Activated T-cell treated with anti-CD3 and anti-CD28 coated beads for 4 hours (primary cell): ENCODE data around the gene RAPGEFL1.
"Not testable (repeated sequence)": the region's sequence is repeated elsewhere in the genome, so short reads cannot be mapped to it uniquely, and the experiment has no call there.

Source experiments
- DNase-seq: peaks from one replicate; pipeline ENCODE4 v3.0.0-alpha.2; 2020

The RAPGEFL1 gene

DNA sequence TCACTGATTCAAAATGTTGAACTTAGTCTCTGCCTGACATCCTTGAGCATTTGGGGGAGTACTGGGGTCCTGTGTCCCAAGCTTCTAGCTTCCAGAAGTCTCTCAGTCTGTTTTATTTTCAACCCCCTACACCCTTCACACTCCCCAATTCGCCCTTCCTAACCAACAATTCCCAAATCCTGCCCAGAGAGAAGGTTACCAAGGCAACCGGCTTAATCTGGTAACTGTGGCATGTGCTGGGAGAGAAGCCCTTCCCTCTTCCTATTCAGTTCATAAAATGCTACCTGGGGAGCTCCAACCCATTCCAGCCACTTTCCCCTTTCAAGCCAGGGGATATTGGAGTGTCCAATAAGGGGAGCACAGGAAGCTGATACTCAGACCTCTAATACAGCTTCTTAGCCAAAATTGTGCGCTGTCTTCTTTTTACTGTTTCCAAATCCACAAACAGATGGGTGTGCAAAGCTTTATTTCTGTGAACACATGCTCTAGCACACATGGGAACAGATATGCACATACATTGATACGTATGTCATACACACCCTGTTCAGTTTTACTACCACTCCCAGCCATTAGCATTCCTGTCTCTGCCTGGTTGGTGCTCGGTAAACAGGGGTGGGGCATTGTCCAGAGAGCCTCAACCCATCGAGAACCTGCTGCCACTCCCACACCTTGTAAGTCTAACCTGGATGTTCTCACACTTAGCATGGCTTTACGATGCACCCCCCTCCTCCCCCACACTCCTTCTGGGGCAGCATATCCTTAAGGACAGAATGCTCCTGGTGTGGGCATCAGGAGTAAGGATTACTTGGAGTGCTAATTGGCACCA is 1.1 kb upstream of the RAPGEFL1 start:
- no peak for DNase-seq

DNA sequence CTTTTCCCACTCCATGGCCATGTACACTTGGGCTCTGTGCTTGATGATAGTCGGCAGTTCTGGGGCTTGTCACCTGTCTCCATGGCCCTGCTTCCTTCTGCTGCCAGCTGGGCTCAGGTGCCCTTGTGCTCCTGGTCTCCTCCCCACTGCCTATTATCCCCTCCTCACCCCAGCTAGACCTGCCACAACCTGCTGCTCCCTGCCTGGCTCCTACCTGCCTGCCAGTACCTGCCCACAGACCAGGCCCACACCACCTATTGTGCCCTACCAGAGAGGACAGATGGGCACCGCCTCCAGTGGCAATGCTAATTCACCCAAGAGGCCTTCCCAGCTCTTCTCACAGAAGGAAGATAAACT is 538 bp upstream of the RAPGEFL1 start:
- no peak for DNase-seq

DNA sequence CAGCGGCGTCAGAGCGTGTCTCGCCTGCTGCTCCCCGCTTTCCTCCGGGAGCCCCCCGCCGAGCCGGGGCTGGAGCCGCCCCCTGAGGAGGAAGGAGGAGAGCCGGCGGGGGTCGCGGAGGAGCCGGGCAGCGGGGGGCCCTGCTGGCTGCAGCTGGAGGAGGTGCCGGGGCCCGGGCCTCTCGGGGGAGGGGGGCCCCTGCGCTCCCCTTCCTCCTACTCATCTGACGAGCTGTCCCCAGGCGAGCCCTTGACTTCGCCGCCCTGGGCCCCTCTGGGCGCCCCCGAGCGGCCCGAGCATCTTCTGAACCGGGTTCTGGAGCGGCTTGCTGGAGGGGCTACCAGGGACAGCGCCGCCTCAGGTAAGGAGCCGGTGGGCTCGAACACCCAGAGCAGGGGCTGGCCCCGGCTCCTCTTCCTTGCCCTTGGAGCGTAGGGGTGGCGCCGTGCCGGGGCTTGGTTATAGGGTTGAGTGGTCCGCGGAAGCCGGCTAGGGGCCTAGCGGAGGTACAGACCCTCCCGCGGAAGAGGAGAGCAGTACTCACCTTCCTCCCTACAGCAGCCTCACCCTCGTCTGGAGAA is 841 bp downstream of the RAPGEFL1 start:
- no peak for DNase-seq

DNA sequence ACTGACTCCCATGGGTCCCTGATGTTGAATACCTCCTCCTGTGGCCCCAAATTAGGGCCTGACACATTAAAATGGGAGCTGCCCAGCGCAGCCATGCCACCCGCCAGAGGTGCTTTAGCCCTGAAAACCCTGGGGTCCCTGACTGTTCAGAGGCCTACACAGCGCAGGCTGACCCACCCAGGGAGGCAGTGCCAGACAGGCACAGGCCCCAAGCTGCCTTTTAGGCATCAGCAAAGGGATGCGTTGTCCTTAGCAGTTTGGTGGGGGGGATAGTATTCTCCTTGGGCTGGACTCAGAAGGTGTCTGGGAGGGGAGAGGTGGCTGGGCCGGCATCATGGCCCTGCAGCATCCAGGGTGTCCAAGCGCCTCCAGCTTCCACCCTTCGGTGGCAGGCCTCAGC is 1.4 kb downstream of the RAPGEFL1 start:
- no peak for DNase-seq

DNA sequence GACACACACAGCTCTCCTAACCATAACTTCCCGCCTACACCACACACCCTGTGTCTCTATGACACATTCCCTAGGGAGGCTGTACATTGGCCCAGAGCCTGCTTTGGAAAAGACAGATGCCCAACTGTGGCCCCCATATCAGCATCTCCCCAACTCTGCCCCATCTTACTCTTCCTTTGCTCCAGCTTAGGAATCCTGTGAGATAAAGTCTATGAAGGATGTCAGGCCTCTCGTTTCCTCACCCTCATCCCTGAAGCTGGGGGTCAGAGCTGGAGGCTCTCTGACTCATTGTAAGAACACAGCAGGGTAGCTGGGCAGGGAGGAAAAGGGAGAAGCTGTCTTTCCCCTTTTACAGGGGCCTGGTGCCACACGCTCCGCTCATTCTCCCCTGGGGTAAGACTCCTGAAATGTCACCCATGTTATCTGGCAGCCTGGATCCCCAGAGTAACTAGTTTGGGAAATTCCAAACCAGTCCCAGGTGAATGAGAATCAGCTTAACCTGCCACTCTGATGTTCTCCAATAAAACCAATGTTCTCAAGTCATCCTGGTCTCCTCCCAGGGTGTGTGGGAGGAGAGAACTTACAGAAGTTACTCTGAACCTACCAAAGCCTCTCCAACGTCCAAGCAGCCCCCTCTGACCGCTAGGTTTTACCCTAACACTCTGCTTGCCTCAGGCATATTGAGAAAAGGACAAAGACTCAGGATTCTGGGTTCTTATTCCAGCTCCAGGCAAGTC is 2.8 kb downstream of the RAPGEFL1 start:
- no peak for DNase-seq

DNA sequence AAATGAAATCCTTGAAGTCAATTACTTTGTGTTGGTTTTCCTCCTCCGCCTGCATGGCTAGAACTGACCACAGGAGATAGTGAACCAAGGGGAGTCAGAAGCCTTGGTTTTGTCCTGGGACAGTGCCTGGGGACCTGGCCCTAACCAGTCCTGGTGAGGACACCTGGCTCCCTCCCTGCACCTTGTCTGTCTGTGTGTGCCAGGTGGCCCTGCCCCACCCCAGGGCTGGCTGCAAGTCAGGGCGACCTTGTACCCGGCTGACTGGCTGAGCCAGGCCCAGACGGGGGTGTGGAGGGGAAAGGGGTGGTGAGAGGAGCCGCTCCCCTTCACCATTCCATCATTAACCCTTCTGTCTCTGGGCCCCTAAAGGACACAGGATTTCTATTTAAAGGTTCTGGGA is 3.4 kb downstream of the RAPGEFL1 start:
- DNase-seq, result no peak

DNA sequence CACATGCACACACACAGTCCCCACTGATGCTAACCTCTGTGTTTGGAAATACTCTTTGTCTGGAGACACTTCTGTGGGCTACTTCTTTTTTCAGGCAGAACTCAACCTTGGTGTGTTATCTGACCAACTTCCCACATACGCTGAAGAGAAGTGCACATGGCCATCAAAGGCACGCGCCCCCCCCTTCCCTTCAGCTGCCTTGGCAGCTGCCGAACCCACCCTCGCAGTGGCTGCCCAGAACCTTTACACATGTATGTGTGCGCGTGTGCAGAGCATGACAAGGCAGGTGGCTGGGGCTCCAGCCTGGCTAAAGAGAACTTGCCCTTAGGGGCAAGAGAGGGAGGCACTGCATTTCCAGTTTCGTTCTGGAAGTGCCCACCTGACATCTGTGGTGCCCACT is 3.9 kb downstream of the RAPGEFL1 start:
- no peak for DNase-seq

DNA sequence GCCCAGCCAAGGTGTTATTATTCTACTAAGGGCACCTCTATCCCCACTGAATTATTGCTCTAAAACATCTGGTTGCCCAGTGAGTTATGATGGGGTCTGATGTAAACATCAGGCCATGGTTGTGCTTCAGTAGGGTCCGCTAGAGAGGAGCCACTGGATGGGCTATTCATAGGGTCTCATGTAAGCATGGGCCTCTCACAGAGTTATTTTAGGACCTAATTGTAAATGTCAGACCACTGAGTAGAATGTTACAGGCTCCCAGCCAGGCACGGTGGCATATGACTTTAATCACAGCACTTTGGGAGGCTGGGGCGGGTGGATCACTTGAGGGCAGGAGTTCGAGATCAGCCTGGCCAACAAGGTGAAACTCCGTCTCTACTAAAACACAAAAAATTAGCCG is 5.3 kb downstream of the RAPGEFL1 start:
- DNase-seq, result no peak

DNA sequence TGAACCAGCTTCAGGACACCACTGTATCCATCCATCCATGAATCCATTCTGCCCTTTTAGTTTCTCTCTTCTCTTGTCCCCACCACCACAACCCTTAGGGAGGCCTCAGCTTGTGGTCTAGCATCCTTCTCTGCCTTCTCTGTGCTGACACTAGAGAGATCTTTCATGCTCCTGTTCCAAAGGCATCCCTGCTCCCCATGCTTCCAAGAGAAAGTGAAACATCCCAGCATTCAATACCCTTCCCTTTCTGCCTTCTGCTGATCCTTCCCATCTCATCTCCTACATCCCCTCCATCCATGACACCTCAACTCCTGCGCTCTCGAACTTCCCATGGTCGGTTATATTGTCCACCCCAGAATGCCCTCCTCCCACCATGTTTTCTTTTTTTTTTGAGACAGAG is 10.0 kb downstream of the RAPGEFL1 start:
- DNase-seq, result no peak

DNA sequence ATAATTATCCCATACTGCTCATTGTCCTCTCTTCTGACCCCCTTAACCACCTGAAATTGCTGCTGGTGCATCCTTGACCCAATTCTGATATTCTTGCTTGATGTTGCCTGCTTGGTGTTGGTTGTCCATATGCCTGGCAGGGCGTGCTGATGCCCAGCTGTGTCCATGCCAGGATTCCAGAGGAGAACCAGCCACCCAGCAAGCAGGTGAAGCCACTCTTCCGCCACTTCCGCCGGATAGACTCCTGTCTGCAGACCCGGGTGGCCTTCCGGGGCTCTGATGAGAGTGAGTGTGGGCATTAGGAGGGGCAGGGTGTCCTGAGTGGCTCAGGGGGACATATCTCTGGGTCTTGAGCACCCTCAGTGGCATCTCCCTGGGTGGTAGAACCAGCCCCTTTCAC is 11.4 kb downstream of the RAPGEFL1 start:
- no peak for DNase-seq

DNA sequence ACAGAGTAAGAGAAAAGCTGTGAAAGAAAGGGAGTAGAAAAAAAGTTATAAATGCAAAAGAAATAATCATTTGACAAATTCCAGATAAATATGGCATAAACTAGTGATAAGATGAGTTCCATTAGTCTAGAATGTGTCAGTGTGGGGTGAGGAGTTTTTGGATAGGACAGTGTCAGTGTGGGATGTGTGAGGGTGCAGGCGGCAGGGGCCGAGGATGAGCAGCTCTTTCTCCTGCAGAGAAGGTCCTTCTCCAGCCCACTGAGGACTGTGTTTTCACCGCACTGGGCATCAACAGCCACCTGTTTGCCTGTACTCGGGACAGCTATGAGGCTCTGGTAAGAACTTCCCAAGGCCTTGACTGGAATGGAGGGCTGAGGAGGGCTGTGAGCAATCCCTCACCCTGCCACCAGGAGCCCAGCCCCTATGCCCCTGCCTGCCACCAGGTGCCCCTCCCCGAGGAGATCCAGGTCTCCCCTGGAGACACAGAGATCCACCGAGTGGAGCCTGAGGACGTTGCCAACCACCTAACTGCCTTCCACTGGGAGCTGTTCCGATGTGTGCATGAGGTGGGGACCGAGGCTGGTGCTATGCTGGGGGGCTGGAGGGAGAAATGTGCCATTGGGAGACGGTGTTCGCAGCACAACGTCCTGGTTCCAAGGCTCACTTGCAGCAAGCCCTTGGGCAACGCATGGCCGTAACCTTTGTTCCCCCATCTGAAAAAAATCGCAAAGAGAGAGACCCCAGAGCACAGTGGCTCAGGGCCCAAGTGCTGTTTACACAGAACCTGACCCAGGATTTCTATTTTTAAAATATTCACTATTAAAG is 13.1 kb downstream of the RAPGEFL1 start:
- no peak for DNase-seq

DNA sequence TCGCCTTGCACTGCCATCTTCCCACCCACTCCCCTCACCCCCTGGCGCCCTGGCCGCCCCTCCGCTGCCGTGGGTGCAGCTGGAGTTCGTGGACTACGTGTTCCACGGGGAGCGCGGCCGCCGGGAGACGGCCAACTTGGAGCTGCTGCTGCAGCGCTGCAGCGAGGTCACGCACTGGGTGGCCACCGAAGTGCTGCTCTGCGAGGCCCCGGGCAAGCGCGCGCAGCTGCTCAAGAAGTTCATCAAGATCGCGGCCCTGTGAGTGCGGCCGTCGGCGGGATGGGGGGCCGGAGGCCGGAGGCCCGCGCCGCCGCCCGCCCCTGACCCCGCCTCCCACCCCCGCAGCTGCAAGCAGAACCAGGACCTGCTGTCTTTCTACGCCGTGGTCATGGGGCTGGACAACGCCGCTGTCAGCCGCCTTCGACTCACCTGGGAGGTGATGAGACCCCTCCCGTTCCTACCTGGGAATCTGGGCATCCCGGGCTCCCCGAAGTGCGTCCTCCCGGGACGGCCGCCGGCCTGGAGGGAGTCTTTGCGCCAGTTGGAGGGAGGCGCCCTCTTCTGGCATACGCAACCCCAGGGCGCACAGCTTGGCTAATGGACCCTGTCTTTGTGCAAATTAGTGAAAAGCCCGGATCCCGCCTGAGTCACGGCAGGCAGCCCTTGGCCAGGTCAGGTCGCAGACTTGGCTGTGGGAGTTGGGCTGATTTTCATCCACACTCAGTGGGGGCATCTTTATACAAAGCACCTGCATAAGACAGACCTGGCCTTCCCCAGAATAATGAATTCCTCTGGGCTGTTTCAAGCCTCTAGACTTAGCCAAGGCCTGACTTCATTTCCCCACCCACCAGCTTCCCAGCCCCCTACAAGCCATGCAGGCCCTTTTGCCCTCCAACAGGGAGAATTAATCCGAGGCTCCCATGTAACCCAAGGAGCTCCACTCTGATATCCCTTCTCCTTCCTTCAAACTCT is 14.3 kb downstream of the RAPGEFL1 start:
- peak; percentile 46 for DNase-seq

DNA sequence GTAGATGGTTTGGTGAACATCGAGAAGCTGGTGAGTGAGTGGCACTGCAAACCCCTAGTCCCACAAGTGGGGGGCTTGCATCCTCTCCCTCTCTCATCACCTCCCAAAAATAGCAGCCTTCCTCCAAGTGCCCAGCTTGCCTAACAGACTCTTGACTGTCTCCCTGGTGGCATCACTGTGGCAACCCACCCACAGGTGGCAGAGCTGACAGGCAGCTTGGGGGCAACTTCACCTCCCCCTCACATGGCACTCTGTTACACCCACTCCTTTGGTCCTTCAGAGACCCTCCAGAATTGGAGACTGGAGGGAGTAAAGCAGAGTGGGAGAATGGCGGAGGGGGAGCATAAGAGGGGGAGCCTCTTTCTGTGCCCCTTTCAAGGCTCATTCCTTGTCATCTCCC is 15.7 kb downstream of the RAPGEFL1 start:
- DNase-seq, result no peak

DNA sequence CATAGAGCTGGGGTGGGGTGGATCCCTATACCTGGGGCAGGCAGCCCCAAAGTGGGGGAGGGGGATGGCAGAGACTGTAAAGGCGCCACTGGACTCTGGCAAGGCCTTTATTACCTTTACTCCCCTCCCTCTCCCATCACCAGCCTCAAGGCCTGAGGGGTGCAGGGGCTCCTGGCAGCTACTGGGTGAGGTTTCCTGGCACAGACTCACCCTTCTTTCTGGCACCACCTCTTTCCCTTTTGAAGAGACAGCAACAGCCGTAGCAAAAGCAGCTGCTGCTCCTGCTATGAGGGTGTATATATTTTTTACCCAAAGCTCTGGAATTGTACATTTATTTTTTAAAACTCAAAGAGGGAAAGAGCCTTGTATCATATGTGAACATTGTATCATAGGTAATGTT is 17.6 kb downstream of the RAPGEFL1 start:
- no peak for DNase-seq

DNA sequence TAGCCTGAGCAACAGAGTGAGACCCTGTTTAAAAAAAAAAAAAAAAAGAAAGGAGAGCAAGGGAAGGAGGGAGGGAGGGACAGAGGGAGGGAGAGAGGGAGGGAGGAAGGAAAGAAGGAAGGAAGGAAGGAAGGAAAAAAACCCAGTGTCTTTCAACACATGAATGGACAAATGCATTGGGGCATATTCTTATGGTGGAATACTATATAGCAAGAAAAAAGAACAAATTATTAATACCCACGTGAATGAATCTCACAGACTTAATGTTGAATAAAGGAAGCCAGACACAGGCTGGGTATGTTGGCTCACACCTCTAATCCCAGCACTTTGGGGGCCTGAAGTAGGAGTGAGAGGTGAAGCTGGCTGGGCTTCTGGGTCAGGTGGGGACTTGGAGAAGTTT is 20.3 kb downstream of the RAPGEFL1 start:
- DNase-seq, result no peak

DNA sequence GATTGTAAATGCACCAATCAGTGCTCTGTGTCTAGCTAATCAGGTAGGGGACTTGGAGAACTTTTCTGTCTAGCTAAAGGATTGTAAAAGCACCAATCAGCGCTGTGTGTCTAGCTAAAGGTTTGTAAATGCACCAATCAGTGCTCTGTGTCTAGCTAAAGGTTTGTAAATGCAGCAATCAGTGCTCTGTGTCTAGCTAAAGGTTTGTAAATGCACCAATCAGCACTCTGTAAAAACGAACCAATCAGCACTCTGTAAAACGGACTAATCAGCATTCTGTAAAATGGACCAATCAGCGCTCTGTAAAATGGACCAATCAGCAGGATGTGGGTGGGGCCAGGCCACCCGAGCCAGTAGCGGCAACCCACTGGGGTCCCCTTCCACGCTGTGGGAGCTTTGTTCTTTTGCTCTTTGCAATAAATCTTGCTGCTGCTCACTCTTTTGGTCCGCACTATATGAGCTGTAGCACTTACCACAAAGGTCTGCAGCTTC is 20.7 kb downstream of the RAPGEFL1 start:
- not testable (repeated sequence) for DNase-seq

DNA sequence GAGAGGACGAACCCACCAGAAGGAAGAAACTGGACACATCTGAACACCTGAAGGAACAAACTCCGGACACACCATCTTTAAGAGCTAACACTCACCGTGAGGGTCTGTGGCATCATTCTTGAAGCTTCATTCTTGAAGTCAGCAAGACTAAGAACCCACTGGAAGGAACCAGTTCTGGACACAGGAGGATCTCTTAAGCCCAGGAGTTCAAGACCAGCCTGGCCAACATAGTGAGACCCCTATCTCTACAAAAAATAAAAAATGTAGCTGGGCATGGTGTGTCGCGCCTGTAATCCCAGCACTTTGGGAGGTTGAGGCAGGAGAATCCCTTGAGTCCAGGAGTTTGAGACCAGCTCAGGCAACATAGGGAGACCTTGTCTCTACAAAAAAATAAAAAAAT is 21.3 kb downstream of the RAPGEFL1 start:
- DNase-seq, result no peak

DNA sequence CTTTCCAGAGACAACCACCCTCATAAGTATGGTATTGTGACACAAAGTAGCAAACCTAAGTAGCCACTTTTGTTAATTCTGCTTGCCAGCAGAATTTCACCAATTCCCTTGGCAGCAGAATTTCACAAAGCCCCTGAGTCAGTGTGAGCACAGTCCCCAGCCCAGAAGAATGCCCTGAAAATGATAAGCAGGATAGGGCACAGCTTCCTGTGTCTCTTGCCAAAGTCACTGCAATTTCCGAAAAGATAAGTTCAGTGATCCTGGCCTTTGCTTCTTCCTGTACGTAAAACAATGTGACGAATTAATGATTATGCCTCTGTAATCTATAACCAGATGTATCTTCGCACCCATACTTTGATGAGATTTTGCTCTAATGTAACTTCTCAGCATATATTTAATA is 25.9 kb downstream of the RAPGEFL1 start:
- DNase-seq, result no peak

DNA sequence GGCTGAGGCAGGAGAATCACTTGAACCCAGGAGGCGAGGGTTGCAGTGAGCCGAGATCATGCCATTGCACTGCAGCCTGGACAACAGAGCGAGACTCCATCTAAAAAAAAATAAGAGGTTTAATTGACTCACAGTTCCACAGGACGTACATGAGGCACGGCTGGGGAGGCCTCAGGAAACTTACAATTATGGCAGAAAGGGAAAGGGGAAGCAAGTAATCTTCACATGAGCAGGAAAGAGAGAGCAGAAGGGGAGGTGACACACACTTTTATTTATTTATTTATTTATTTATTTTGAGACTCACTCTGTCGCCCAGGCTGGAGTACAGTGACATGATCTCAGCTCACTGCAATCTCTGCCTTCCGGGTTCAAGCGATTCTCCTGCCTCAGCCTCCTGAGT is 28.9 kb downstream of the RAPGEFL1 start:
- not testable (repeated sequence) for DNase-seq

DNA sequence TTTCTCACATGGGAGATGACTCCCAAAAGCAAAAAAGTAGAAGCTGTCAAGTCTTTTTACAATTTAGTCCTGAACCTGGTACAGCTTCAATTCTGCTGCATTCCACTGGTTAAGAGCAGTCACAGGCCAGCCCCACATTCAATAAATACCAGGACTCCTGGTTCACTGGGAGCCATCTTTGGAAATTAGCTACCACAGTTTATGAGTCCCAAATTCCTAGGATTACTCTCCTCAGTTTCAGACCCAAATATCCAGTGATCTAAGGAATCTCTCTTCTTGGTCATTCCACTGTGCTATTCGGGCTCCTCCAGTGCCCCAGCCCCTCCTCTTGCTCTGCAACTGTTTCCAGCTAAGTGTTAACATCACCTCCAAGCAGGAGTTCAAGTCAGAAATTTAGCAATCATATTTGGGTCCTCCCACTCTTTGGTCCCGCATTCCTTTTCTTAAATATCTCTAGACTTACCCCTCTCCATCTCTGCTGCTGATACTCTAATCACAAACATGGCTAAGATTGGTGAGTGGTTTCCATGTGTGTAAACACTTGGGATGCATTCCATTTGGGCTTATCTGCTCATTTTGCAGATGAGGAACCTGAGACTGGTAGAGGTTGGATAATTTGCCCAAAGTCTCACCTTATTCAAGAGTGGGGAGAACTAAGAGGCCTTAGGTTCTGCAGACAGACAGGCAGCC is 32.3 kb downstream of the RAPGEFL1 start:
- DNase-seq, result no peak

DNA sequence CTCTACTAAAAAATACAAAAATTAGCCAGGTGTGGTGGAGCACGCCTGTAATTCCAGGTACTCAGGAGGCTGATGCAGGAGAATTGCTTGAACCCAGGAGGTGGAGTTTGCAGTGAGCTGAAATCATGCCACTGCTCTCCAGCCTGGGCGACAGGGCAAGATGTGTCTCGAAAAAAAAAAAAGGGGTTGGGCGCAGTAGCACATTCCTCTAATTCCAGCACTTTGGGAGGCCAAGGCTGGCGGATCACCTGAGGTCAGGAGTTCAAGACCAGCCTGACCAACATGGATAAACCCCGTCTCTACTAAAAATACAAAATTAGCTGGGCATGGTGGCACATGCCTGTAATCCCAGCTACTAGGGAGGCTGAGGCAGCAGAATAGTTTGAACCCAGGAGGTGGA is 36.6 kb downstream of the RAPGEFL1 start:
- not testable (repeated sequence) for DNase-seq
